Measurements from ENCODE around the gene BORCS5. TPM values are rescaled to one million over a fixed set of nuclear protein-coding genes. Genes with fewer than 3 reads are reported as not detected.
"Not testable (repeated sequence)": the region's sequence is repeated elsewhere in the genome, so short reads cannot be mapped to it uniquely, and the experiment has no call there.

BORCS5 gene
- total RNA-seq: 10 to 100 TPM in 7 of 8 experiments, 1 to 10 TPM in 1; 7.7 to 28.2 (median 17.8) TPM

- Histone ChIP-seq H3K4me1 (replicated peaks in 1 of 2) (peaks cover 10 to 13% of the 10 kb centered on the region in 2 donors), H3K27ac (peak within 1 kb of the TSS; percentile 89 to 91), H3K4me3 (peak within 1 kb of the TSS; percentile 62 to 93 (median 86))
- ATAC-seq (replicated peaks in 6 of 8): peak; percentile 83 to 96 (median 94)
- in situ Hi-C loops (cut with MboI; ENCODE audit: low pct_unique_long_range_greater_than_20kb in 2 of 9, low sequenced_read_pairs in 9 of 9, unreplicated experiment in 9 of 9): loop anchor here in 3 of 9 experiments (25.0 kb wide), 2 partner anchors 330 to 355 kb away; partner anchors contain the start of genes CDKN1B (in 2 of the 3) and GPR19 (in 1 of the 3)
- WGBS, 10 experiments: 0% methylated on average over 2 to 25 of the region's 72 CpGs; no CpG with 5 or more reads in 3 of the 10 experiments
These were observed at the start of gene BORCS5 for GRCh38 chr12:12356896-12357718. TSS of gene BORCS5 (plus strand) at chr12:12357078. CDS start at chr12:12357452, 374 bp downstream.

- not testable (repeated sequence) for ATAC-seq (replicated peaks in 6 of 8); H3K4me1 ChIP-seq (replicated peaks in 1 of 2); H3K27ac ChIP-seq; H3K4me3 ChIP-seq
- WGBS, 10 experiments: 20 to 100% (median 74%) methylated on average over 1 to 5 of the region's 10 CpGs; no CpG with 5 or more reads in 4 of the 10 experiments
- in situ Hi-C loops (cut with MboI; ENCODE audit: low pct_unique_long_range_greater_than_20kb in 2 of 9, low sequenced_read_pairs in 9 of 9, unreplicated experiment in 9 of 9): loop anchor here in 1 of 9 experiments (25.0 kb wide), 1 partner anchor 223 kb away; no protein-coding TSS in a partner anchor
These were observed 46.2 kb upstream of the BORCS5 start for GRCh38 chr12:12310695-12311094.

- Histone ChIP-seq H3K4me3 (no peak overlapping the region), H3K4me1 (replicated peaks in 1 of 2) (peaks cover 4 to 6% of the 10 kb centered on the region in 2 donors), H3K27ac (no peak overlapping the region)
- in situ Hi-C loops (cut with MboI; ENCODE audit: low pct_unique_long_range_greater_than_20kb in 2 of 9, low sequenced_read_pairs in 9 of 9, unreplicated experiment in 9 of 9): loop anchor here in 1 of 9 experiments (25.0 kb wide), 1 partner anchor 229 kb away; no protein-coding TSS in a partner anchor
- ATAC-seq (replicated peaks in 6 of 8): no peak
These were observed 41.0 kb upstream of the BORCS5 start for GRCh38 chr12:12315838-12316237.

- H3K4me1 ChIP-seq (replicated peaks in 1 of 2): peaks cover 6 to 11% of the 10 kb centered on the region in 2 donors
- H3K27ac ChIP-seq: no peak overlapping the region
- peak in 4 of 8 experiments; percentile 18 to 81 (median 36) for ATAC-seq (replicated peaks in 6 of 8)
- no peak overlapping the region for H3K4me3 ChIP-seq
- in situ Hi-C loops (cut with MboI; ENCODE audit: low pct_unique_long_range_greater_than_20kb in 2 of 9, low sequenced_read_pairs in 9 of 9, unreplicated experiment in 9 of 9): loop anchor here in 2 of 9 experiments (10.0 to 25.0 kb wide), 2 partner anchors 232 to 235 kb away; no protein-coding TSS in a partner anchor
- WGBS, 10 experiments: 0 to 83% (median 41%) methylated on average over 1 to 9 of the region's 9 CpGs
These were observed 37.3 kb upstream of the BORCS5 start for GRCh38 chr12:12319451-12320183.

- H3K27ac ChIP-seq: peak overlapping the region in 1 of 2 donors; percentile 38
- in situ Hi-C loops (cut with MboI; ENCODE audit: low pct_unique_long_range_greater_than_20kb in 2 of 9, low sequenced_read_pairs in 9 of 9, unreplicated experiment in 9 of 9): loop anchor here in 2 of 9 experiments (10.0 to 25.0 kb wide), 2 partner anchors 236 to 238 kb away; no protein-coding TSS in a partner anchor
- no peak for ATAC-seq (replicated peaks in 6 of 8)
- 56 to 100% (median 91%) methylated on average over 1 to 3 of the region's 4 CpGs; no CpG with 5 or more reads in 2 of the 10 experiments for WGBS, 10 experiments
- peaks cover 6 to 11% of the 10 kb centered on the region in 2 donors for H3K4me1 ChIP-seq (replicated peaks in 1 of 2)
- H3K4me3 ChIP-seq: no peak overlapping the region
These were observed 33.8 kb upstream of the BORCS5 start for GRCh38 chr12:12323118-12323517.

- in situ Hi-C loops (cut with MboI; ENCODE audit: low pct_unique_long_range_greater_than_20kb in 2 of 9, low sequenced_read_pairs in 9 of 9, unreplicated experiment in 9 of 9): loop anchor here in 2 of 9 experiments (10.0 to 25.0 kb wide), 2 partner anchors 236 to 239 kb away; no protein-coding TSS in a partner anchor
- WGBS, 10 experiments: 46 to 100% (median 66%) methylated on average over 1 to 9 of the region's 9 CpGs; no CpG with 5 or more reads in 2 of the 10 experiments
- ATAC-seq (replicated peaks in 6 of 8): peak in 5 of 8 experiments; percentile 85 to 93 (median 88)
These were observed 33.3 kb upstream of the BORCS5 start for GRCh38 chr12:12323591-12323990.

GRCh38 chr12:12326262-12326661 is 30.6 kb upstream of the BORCS5 start:
- Histone ChIP-seq H3K4me3 (no peak overlapping the region), H3K27ac (no peak overlapping the region), H3K4me1 (replicated peaks in 1 of 2) (peaks cover 0 to 7% of the 10 kb centered on the region in 2 donors)
- 40 to 94% (median 91%) methylated on average over 2 to 3 of the region's 3 CpGs; no CpG with 5 or more reads in 4 of the 10 experiments for WGBS, 10 experiments
- no peak for ATAC-seq (replicated peaks in 6 of 8)
- in situ Hi-C loops (cut with MboI; ENCODE audit: low pct_unique_long_range_greater_than_20kb in 2 of 9, low sequenced_read_pairs in 9 of 9, unreplicated experiment in 9 of 9): loop anchor here in 2 of 9 experiments (10.0 to 25.0 kb wide), 2 partner anchors 239 to 241 kb away; no protein-coding TSS in a partner anchor

More at GRCh38 chr12:12323591-12323990, 33.3 kb upstream of the BORCS5 start:
- Histone ChIP-seq H3K27ac (no peak overlapping the region), H3K4me1 (replicated peaks in 1 of 2) (peaks cover 6 to 11% of the 10 kb centered on the region in 2 donors), H3K4me3 (no peak overlapping the region)

- WGBS, 10 experiments: 0 to 17% (median 0%) methylated on average over 1 of the region's 1 CpG; no CpG with 5 or more reads in 2 of the 10 experiments
- Histone ChIP-seq H3K4me1 (replicated peaks in 1 of 2) (peaks cover 0 to 7% of the 10 kb centered on the region in 2 donors), H3K27ac (no peak overlapping the region), H3K4me3 (no peak overlapping the region)
- in situ Hi-C loops (cut with MboI; ENCODE audit: low pct_unique_long_range_greater_than_20kb in 2 of 9, low sequenced_read_pairs in 9 of 9, unreplicated experiment in 9 of 9): loop anchor here in 2 of 9 experiments (10.0 to 25.0 kb wide), 2 partner anchors 241 to 243 kb away; no protein-coding TSS in a partner anchor
- ATAC-seq (replicated peaks in 6 of 8): peak in 2 of 8 experiments; percentile 33 to 45
These were observed 29.1 kb upstream of the BORCS5 start for GRCh38 chr12:12327802-12328201.

GRCh38 chr12:12331244-12331771 is 25.6 kb upstream of the BORCS5 start:
- Histone ChIP-seq H3K4me1 (replicated peaks in 1 of 2) (no peaks in the 10 kb centered on the region), H3K27ac (no peak overlapping the region), H3K4me3 (no peak overlapping the region)
- 74 to 100% (median 78%) methylated on average over 1 to 6 of the region's 7 CpGs; no CpG with 5 or more reads in 2 of the 10 experiments for WGBS, 10 experiments
- in situ Hi-C loops (cut with MboI; ENCODE audit: low pct_unique_long_range_greater_than_20kb in 2 of 9, low sequenced_read_pairs in 9 of 9, unreplicated experiment in 9 of 9): loop anchor here in 1 of 9 experiments (25.0 kb wide), 1 partner anchor 244 kb away; no protein-coding TSS in a partner anchor
- peak in 2 of 8 experiments; percentile 50 to 52 for ATAC-seq (replicated peaks in 6 of 8)

- Histone ChIP-seq H3K4me3 (no peak overlapping the region), H3K27ac (no peak overlapping the region), H3K4me1 (replicated peaks in 1 of 2) (no peaks in the 10 kb centered on the region)
- no peak for ATAC-seq (replicated peaks in 6 of 8)
- in situ Hi-C loops (cut with MboI; ENCODE audit: low pct_unique_long_range_greater_than_20kb in 2 of 9, low sequenced_read_pairs in 9 of 9, unreplicated experiment in 9 of 9): loop anchor here in 1 of 9 experiments (25.0 kb wide), 1 partner anchor 245 kb away; no protein-coding TSS in a partner anchor
- WGBS, 10 experiments: 70 to 100% (median 88%) methylated on average over 1 of the region's 1 CpG; no CpG with 5 or more reads in 7 of the 10 experiments
These were observed 25.0 kb upstream of the BORCS5 start for GRCh38 chr12:12331896-12332295.

GRCh38 chr12:12333407-12334366 is 23.2 kb upstream of the BORCS5 start:
- Histone ChIP-seq H3K4me3 (no peak overlapping the region), H3K27ac (peak overlapping the region in 1 of 2 donors; percentile 31), H3K4me1 (replicated peaks in 1 of 2) (no peaks in the 10 kb centered on the region)
- in situ Hi-C loops (cut with MboI; ENCODE audit: low pct_unique_long_range_greater_than_20kb in 2 of 9, low sequenced_read_pairs in 9 of 9, unreplicated experiment in 9 of 9): loop anchor here in 1 of 9 experiments (25.0 kb wide), 1 partner anchor 246 kb away; no protein-coding TSS in a partner anchor
- ATAC-seq (replicated peaks in 6 of 8): peak in 5 of 8 experiments; percentile 7 to 91 (median 86)
- 54 to 94% (median 79%) methylated on average over 5 to 12 of the region's 12 CpGs; no CpG with 5 or more reads in 1 of the 10 experiments for WGBS, 10 experiments

All from motor neuron (in vitro differentiated cells).